Right lobe of liver (tissue), 4 donors: Measurements from ENCODE around the gene GLIS1.

ENCODE experiments used
- CTCF ChIP-seq, 4 donors: fragments of 200-600 bp in 3 of 4; fragments of 450-650 bp in 1 of 4; IDR thresholded peaks; one replicate each; pipeline versions ENCODE4 v1.5.1 to v1.8.0; 2016 to 2022; ENCODE audit warnings: antibody characterized with exemption in 4 of 4, mild to moderate bottlenecking in 2 of 4
- POLR2A ChIP-seq: fragments of 450-650 bp; IDR thresholded peaks from one replicate; pipeline ENCODE4 v1.6.1; 2017; ENCODE audit warnings: antibody characterized with exemption, mild to moderate bottlenecking
- donor health status: DM: no; HTN: no; CAD: no.
- donor health status: DM: no; HTN: no; CAD: no.
- donor health status: DM: no; HTN: yes; CAD: no.

DNA sequence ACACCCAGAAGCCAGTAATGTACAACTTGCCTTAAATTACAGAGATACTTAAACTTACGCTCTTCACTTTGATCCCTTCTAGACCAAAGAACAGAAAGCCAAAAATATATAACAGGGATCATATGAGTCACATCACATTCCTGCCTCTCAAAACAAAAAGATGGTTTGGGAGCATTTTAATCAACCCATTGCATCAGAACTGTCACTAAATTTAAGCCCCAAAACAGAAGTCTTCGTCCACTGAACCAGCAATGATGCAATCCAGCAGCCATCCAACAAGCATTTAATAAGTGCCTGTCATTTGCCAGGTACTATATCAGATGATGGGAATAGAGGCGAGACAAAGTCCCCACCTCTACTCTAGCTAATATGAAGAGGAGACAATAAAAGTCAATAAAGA is 42.7 kb upstream of the GLIS1 start:
- TF ChIP-seq CTCF (IDR thresholded peaks at IDR 0.05) (no peak), POLR2A (no peak)
